Left kidney (tissue), 2 donors: ENCODE measurements around the gene CBLB. TPM values are rescaled to one million over a fixed set of nuclear protein-coding genes. Genes with fewer than 3 reads are reported as not detected.
"Not testable (repeated sequence)": the region's sequence is repeated elsewhere in the genome, so short reads cannot be mapped to it uniquely, and the experiment has no call there.

ENCODE experiments used
- DNase-seq: peaks from one replicate; pipeline ENCODE4 v3.0.0-alpha.2; 2013
- polyA plus RNA-seq: library from polyadenylated mRNA; unstranded; fragments of 120-200 nt; gene quantifications from one replicate; pipeline ENCODE4 v1.2.1, GENCODE V29; 2013; ENCODE audit not compliant: insufficient read length

CBLB gene
- polyA plus RNA-seq, 1 donor, result 64.4 TPM

DNA sequence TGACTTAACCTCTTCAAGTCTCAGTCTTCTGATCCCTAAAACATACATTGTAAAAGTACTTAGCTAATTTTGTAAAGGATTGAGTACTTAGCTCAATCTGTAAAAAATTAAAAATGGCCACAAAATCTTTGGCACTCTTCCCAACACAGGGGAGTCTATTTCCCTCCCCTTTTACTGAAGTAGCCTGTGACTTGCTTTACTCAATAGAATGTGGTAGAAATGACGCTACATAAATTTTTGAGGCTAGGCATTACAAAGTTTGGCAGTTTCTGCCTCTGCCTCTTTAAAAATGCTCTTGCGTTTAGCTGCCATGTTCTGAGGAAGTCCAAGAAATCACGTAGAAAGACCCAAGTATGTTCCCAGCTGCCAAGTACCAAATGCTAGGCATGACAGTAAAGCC, 80.2 kb downstream of the CBLB start:
- no peak for DNase-seq

GRCh38 chr3:105787453-105787852, 81.4 kb downstream of the CBLB start:
- DNase-seq, result no peak

DNA sequence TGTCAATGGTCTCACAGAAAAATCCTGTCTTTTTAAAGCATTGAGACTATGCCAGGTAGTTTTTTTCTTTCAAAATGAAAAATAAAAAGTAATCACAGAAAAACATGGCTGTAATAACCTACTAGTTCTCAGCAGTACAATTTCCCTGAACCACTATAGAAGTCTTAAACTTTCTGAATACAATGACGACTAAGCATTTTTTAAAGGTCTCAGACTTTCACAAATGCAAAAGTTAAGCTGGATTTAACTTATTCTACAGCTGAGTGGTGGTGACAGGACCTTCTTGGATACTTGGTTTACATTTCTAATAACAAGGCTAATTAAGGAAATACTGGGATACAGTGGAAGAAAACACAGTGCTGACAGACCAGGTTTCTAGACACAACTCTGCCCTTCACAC, 81.8 kb downstream of the CBLB start:
- DNase-seq, result no peak

- no peak for DNase-seq
These were observed 82.6 kb downstream of the CBLB start for GRCh38 chr3:105786241-105786640.

GRCh38 chr3:105785803-105786202, 83.0 kb downstream of the CBLB start:
- no peak for DNase-seq

DNA sequence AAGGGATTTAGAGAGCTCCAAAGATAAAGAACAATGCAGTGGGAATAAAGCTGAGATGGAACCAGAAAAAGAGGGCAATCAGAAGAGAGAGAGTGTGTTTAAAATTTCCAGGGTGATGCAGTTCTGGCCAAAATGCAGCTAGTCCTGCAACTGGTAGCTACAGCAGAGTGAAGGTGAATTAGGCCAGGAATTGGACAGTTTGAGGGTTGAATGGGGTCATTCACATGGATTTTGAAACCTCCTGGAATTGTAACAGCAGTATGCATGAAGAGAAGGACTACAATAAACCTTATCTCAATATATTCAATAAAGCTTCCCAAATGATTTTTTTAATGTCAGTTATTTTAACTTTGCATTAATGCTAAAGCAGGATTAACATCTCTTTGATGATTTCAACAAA, 85.2 kb downstream of the CBLB start:
- no peak for DNase-seq

GRCh38 chr3:105781871-105782270, 86.9 kb downstream of the CBLB start:
- no peak for DNase-seq

GRCh38 chr3:105780107-105780506, 88.7 kb downstream of the CBLB start:
- no peak for DNase-seq

GRCh38 chr3:105775368-105775767, 93.4 kb downstream of the CBLB start:
- no peak for DNase-seq

- DNase-seq, result no peak
These were observed 94.2 kb downstream of the CBLB start for GRCh38 chr3:105774444-105775180.

- DNase-seq, result no peak
These were observed 95.5 kb downstream of the CBLB start for GRCh38 chr3:105773291-105773690.

GRCh38 chr3:105772635-105773034, 96.2 kb downstream of the CBLB start:
- no peak for DNase-seq

DNA sequence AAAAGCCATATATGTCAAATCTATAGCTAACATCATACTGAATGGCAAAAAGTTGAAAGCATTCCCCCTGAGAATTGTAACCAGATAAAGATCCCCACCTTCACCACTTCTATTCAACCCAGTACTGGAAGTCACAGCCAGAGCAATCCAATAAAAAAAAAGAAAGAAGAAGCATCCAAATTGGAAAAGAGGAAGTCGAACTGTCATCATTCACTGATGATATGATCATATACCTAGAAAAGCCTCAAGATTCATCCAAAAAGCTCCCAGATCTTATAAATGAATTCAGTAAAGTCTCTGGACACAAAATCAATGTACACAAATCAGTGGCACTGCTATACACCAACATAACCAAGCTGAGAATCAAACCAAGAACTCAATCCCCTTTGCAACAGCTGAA, 97.4 kb downstream of the CBLB start:
- DNase-seq, result no peak

- DNase-seq, result no peak
These were observed 98.4 kb downstream of the CBLB start for GRCh38 chr3:105770410-105770809.

- DNase-seq, result no peak
These were observed 101.0 kb downstream of the CBLB start for GRCh38 chr3:105767776-105768175.

DNA sequence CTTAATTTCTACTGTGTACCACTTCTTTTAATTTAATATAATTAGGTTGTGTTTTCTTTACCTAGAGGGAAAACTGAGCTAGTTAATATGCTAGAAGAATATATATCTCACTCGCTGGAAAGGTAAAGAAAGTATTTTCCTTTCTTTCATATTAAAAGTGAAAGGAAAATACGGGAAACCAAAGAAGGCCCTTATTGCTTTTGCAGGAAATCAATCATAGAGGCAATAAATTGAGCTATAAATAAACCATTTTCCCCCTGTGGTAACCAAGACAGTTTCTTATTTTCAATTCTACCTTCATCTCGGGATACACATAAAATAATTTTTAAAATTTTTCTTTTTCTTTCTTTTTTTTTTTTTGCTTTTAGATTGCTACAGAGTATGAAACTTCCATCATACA, 101.6 kb downstream of the CBLB start:
- DNase-seq, result no peak

DNA sequence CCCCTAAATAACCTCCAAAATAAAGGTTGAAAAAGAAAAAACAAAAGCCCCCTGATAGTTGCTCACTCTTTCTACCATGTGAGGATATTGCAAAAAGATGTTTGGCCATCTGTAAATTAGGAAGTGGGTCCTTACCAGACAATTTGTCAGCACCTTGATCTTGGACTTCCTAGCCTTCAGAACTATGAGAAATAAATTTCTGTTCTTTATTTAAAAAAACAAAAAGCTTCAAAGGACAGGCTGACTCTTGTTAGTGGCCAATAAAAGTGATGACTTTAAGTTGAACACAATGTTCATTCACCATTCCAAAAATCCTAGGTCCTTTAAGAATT, 103.5 kb downstream of the CBLB start:
- no peak for DNase-seq

DNA sequence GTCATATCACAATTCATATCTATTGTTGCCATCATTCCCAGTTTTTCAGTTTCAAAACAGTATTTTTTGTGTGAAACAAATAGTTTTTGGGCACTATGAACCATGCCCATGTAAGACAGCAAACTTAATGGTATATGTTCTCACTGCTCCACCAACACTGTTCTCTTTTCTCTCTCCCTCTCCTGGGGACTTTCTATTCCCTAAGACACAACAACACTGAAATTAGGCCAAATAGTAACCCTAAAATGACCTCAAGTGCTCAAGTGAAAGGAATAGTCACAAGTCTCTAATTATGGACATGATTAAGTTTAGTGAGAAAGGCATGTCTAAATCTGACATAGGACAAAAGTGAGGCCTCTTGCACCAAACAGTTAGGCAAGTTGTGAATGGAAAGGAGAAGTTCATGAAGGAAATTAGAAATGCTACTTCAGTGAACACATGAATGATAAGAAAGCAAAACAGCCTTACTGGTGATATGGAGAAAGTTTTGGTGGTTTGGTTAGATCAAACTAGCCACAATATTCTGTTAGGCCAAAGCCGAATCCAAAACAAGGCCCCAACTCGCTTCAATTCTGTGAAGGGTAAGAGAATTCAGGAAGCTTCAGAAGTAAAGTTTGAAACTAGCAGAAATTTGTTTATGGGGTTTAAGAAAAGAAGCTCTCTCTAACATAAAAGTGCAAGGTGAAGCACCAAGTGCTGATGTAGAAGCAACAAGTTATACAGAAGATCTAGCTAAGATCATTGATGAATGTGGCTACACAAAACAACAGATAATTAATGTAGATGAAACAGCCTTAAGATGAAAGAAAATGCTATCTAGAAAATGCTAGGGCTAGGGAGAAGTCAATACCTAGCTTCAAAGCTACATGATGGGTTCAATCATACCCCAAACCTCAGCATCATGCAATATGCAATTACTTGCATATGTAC, 104.2 kb downstream of the CBLB start:
- DNase-seq, result no peak

GRCh38 chr3:105763659-105764036, 105.2 kb downstream of the CBLB start:
- DNase-seq, result no peak

DNA sequence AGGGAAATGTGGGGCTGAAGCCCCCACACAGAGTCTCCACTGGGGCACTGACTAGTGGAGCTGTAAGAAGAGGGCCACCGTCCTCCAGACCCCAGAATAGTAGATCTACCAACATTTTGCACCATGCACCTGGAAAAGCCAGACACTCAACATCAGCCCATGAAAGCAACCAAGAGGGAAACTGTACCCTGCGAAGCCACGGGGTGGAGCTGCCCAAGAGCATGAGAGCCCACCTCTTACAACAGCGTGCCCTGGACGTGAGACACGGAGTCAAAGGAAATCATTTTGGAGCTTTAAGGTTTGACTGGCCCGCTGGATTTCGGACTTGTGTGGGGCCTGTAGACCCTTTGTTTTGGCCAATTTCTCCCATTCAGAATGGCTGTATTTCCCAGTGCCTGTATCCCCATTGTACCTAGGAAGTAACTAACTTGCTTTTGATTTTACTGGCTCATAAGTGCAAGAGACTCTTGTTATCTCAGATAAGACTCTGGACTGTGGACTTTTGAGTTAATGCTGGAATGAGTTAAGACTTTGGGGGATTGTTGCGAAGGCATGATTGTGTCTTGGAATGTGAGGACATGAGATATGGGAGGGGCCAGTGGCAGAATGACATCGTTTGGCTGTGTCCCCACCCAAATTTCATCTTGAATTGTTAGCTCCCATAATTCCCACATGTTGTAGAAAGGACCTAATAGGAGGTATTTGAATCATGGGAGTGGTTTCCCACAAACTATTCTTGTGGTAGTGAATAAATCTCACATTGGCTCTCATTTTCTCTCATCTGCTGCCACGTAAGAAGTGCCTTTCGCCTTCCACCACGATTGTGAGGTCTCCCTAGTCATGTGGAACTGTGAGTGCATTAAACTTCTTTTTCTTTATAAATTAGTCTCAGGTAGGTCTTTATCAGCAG, 105.8 kb downstream of the CBLB start:
- DNase-seq, result no peak

GRCh38 chr3:105762214-105762613, 106.6 kb downstream of the CBLB start:
- DNase-seq, result not testable (repeated sequence)

GRCh38 chr3:105759442-105760078, 109.3 kb downstream of the CBLB start:
- DNase-seq, result no peak
